Tibial artery (tissue), 4 donors: ENCODE data around the gene CGREF1.

Experiments used
- DNase-seq, 2 donors: peaks; one replicate each; pipeline ENCODE4 v3.0.0-alpha.2; 2019
- H3K27ac ChIP-seq, 2 donors: fragments of 200-600 bp; sonication (generic) in 1 of 2; 1 replicate in 1 of 2; 2 replicates in 1 of 2; pipeline ENCODE4 v1.5.1; 2018 to 2019; ENCODE audit warnings: mild to moderate bottlenecking in 1 of 2
- H3K27me3 ChIP-seq, 2 donors: fragments of 200-600 bp; sonication (generic) in 1 of 2; one replicate each; pipeline versions ENCODE4 v1.5.1 to v1.6.0; 2016 to 2019
- H3K36me3 ChIP-seq, 3 donors: fragments of 200-600 bp; sonication (generic) in 2 of 3; one replicate each; pipeline ENCODE4 v1.5.1; 2016 to 2019; ENCODE audit warnings: mild to moderate bottlenecking in 2 of 3
- H3K4me1 ChIP-seq, 4 donors: fragments of 200-600 bp; sonication (generic) in 2 of 4; 1 replicate in 3 of 4; 2 replicates in 1 of 4; pipeline ENCODE4 v1.5.1; 2016 to 2019
- H3K4me3 ChIP-seq, 2 donors: fragments of 200-600 bp; sonication (generic) in 1 of 2; 1 replicate in 1 of 2; 2 replicates in 1 of 2; pipeline ENCODE4 v1.5.1; 2018 to 2019; ENCODE audit warnings: mild to moderate bottlenecking in 2 of 2
- H3K9me3 ChIP-seq, 3 donors: fragments of 200-600 bp; sonication (generic) in 1 of 3; one replicate each; pipeline ENCODE4 v1.5.1; 2016 to 2019
- CTCF ChIP-seq, 2 experiments: fragments of 200-600 bp in 1 of 2; fragments of 450-650 bp in 1 of 2; IDR thresholded peaks; one replicate each; pipeline ENCODE4 v1.5.1; 2017 to 2019; ENCODE audit warnings: antibody characterized with exemption in 2 of 2, mild to moderate bottlenecking in 1 of 2, moderate library complexity in 1 of 2
- intact Hi-C: fragments of 100-400 bp; cut with DNase I; formaldehyde crosslinking; loops from one replicate; pipeline ENCODE4 v1.15.0; 2023; ENCODE audit warnings: low total_unique reads

The CGREF1 gene

GRCh38 chr2:27089111-27089954, 29.6 kb downstream of the CGREF1 start:
- no peak overlapping the region for H3K4me3 ChIP-seq
- H3K9me3 ChIP-seq = no peaks in the 10 kb centered on the region
- H3K27ac ChIP-seq = no peak overlapping the region
- intact Hi-C loops = loop anchor here (5.0 kb wide), 1 partner anchor 37 kb away; the partner anchor contains the start of gene AGBL5
- DNase-seq = no peak
- no peak for TF ChIP-seq CTCF (IDR thresholded peaks at IDR 0.05)
- H3K4me1 ChIP-seq = peaks cover 0 to 24% (median 15%) of the 10 kb centered on the region in 4 donors
- H3K36me3 ChIP-seq = peaks cover 0 to 10% (median 0%) of the 10 kb centered on the region in 3 donors
- no peaks in the 10 kb centered on the region for H3K27me3 ChIP-seq

GRCh38 chr2:27088634-27089033, 30.3 kb downstream of the CGREF1 start:
- no peak for DNase-seq
- Histone ChIP-seq H3K4me1 (peaks cover 0 to 24% (median 16%) of the 10 kb centered on the region in 4 donors), H3K27ac (no peak overlapping the region), H3K4me3 (no peak overlapping the region), H3K27me3 (no peaks in the 10 kb centered on the region), H3K36me3 (peaks cover 0 to 6% (median 2%) of the 10 kb centered on the region in 3 donors), H3K9me3 (no peaks in the 10 kb centered on the region)
- intact Hi-C loops = loop anchor here (5.0 kb wide), 1 partner anchor 36 kb away; the partner anchor contains the start of gene AGBL5
- TF ChIP-seq CTCF (IDR thresholded peaks at IDR 0.05) = no peak

- no peak for DNase-seq
These were observed 31.0 kb downstream of the CGREF1 start for GRCh38 chr2:27087823-27088410.

GRCh38 chr2:27086724-27087593, 32.0 kb downstream of the CGREF1 start, which contains the start of gene KHK:
Gene KHK, plus strand, starts transcription at chr2:27086772. Its CDS starts 488 bp downstream, at chr2:27087260.
- no peaks in the 10 kb centered on the region for H3K9me3 ChIP-seq
- H3K27me3 ChIP-seq = no peaks in the 10 kb centered on the region
- intact Hi-C loops = loop anchor here (5.0 kb wide), 1 partner anchor 35 kb away; the partner anchor contains the start of gene AGBL5
- peak within 1 kb of the TSS; percentile 63 to 85 for H3K4me3 ChIP-seq
- H3K4me1 ChIP-seq = peaks cover 0 to 36% (median 27%) of the 10 kb centered on the region in 4 donors
- peak within 1 kb of the TSS; percentile 91 to 96 for H3K27ac ChIP-seq
- peaks cover 10 to 19% (median 16%) of the 10 kb centered on the region in 3 donors for H3K36me3 ChIP-seq
- TF ChIP-seq CTCF (IDR thresholded peaks at IDR 0.05) = no peak
- DNase-seq = peak in 1 of 2 donors; percentile 81

More at GRCh38 chr2:27087823-27088410, 31.0 kb downstream of the CGREF1 start:
- no peak overlapping the region for H3K27ac ChIP-seq
- peaks cover 0 to 26% (median 19%) of the 10 kb centered on the region in 4 donors for H3K4me1 ChIP-seq
- intact Hi-C loops = loop anchor here (5.0 kb wide), 1 partner anchor 36 kb away; the partner anchor contains the start of gene AGBL5
- H3K27me3 ChIP-seq = no peaks in the 10 kb centered on the region
- no peaks in the 10 kb centered on the region for H3K9me3 ChIP-seq
- TF ChIP-seq CTCF (IDR thresholded peaks at IDR 0.05) = no peak
- H3K36me3 ChIP-seq = peaks cover 1 to 14% (median 9%) of the 10 kb centered on the region in 3 donors
- H3K4me3 ChIP-seq = no peak overlapping the region
